ENCODE results near the gene GATAD2A.
A peak's percentile ranks its signal among the peaks of the same experiment; 100 is the strongest.

The GATAD2A gene

DNA sequence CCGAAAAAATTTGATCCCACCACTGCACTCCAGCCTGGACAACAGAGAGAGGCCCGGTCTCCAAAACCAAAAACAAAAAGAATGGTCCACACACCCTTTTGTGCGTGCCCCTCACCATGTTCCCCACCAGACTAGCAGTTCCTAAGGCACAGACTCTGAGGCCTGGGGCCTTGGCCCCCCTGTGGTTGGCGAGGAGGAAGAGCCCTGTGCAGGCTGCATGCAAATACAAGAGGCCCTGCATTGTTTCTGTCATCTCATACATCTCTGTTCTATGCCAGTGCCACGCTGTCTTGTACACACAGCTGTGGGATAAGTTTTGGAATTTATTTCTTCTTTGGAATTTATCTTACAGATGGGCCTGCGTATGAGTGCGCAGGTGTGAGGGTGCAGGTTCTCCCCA is 118.6 kb downstream of the GATAD2A start:
- peak in 1 of 2 experiments; percentile 36 for DNase-seq (ENCODE audit: low read depth in 1 of 2, low spot score in 1 of 2)
- H3K27me3 ChIP-seq (ENCODE audit: insufficient read depth, poor library complexity, severe bottlenecking), result no peaks in the 10 kb centered on the region
- TF ChIP-seq, protein P1, sequence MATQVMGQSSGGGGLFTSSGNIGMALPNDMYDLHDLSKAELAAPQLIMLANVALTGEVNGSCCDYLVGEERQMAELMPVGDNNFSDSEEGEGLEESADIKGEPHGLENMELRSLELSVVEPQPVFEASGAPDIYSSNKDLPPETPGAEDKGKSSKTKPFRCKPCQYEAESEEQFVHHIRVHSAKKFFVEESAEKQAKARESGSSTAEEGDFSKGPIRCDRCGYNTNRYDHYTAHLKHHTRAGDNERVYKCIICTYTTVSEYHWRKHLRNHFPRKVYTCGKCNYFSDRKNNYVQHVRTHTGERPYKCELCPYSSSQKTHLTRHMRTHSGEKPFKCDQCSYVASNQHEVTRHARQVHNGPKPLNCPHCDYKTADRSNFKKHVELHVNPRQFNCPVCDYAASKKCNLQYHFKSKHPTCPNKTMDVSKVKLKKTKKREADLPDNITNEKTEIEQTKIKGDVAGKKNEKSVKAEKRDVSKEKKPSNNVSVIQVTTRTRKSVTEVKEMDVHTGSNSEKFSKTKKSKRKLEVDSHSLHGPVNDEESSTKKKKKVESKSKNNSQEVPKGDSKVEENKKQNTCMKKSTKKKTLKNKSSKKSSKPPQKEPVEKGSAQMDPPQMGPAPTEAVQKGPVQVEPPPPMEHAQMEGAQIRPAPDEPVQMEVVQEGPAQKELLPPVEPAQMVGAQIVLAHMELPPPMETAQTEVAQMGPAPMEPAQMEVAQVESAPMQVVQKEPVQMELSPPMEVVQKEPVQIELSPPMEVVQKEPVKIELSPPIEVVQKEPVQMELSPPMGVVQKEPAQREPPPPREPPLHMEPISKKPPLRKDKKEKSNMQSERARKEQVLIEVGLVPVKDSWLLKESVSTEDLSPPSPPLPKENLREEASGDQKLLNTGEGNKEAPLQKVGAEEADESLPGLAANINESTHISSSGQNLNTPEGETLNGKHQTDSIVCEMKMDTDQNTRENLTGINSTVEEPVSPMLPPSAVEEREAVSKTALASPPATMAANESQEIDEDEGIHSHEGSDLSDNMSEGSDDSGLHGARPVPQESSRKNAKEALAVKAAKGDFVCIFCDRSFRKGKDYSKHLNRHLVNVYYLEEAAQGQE (IDR thresholded peaks at IDR 0.05; ENCODE audit: insufficient replicate concordance, low read depth), result no peak
- no peak for TF ChIP-seq SPI1 (IDR thresholded peaks at IDR 0.05; ENCODE audit: borderline replicate concordance, low read depth)
- no peak for TF ChIP-seq GABPA (IDR thresholded peaks at IDR 0.05; ENCODE audit: low read depth)
- TF ChIP-seq, protein P2, sequence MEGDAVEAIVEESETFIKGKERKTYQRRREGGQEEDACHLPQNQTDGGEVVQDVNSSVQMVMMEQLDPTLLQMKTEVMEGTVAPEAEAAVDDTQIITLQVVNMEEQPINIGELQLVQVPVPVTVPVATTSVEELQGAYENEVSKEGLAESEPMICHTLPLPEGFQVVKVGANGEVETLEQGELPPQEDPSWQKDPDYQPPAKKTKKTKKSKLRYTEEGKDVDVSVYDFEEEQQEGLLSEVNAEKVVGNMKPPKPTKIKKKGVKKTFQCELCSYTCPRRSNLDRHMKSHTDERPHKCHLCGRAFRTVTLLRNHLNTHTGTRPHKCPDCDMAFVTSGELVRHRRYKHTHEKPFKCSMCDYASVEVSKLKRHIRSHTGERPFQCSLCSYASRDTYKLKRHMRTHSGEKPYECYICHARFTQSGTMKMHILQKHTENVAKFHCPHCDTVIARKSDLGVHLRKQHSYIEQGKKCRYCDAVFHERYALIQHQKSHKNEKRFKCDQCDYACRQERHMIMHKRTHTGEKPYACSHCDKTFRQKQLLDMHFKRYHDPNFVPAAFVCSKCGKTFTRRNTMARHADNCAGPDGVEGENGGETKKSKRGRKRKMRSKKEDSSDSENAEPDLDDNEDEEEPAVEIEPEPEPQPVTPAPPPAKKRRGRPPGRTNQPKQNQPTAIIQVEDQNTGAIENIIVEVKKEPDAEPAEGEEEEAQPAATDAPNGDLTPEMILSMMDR (IDR thresholded peaks at IDR 0.05; ENCODE audit: insufficient read depth, low read length), result no peak
- TF ChIP-seq POLR2AphosphoS5 (IDR thresholded peaks at IDR 0.05; ENCODE audit: low read depth), result no peak
- no peak overlapping the region for H3K4me3 ChIP-seq (replicated peaks; ENCODE audit: insufficient read depth, low read length)
- no peak overlapping the region; the same call in 1 of the 2 replicates for H3K27ac ChIP-seq (replicated peaks)

DNA sequence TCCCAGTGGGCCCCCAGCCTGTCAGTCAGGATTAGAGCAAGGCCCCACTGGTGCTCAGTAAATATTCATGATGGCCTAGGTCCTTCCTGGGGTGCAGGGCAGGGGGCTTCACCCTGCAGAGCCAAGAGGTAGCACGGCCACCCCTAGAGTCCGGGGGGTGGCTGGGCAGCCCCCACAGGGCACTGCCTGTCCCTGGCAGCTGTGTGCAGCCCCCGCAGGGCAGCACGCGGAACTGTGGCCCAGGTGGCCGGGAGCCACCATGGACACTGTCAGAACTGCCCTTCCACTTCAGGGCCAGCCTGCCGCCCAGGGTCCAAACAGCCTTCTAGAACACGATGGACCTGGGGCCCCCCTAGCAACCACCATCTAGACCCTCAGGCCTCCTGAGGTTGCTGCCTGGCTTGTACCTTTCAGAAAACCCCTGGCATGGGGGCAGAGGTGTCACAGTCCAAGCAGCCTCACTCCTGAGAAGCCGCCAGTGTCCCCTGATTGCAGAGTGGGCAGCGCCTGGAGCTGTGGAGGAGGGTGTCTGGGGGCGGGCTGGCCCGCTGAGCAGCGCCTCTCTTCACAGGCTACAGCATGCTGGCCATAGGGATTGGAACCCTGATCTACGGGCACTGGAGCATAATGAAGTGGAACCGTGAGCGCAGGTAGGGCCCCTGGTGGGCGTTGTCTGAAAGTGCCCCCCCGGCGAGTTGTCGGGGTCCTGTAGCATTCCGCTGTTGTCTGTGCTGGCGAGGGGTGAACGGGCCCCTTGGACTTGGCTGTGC is 120.3 kb downstream of the GATAD2A start:
- Histone ChIP-seq H3K27ac (replicated peaks) (no peak overlapping the region), H3K4me3 (replicated peaks; ENCODE audit: insufficient read depth, low read length) (no peak overlapping the region), H3K27me3 (ENCODE audit: insufficient read depth, poor library complexity, severe bottlenecking) (no peaks in the 10 kb centered on the region)
- DNase-seq (ENCODE audit: low read depth in 1 of 2, low spot score in 1 of 2), result no peak
- TF ChIP-seq GABPA (IDR thresholded peaks at IDR 0.05; ENCODE audit: low read depth), result no peak
- TF ChIP-seq POLR2AphosphoS5 (IDR thresholded peaks at IDR 0.05; ENCODE audit: low read depth), result 0 out of 2 replicates have a peak, but pooled peaks have one; percentile 6
- TF ChIP-seq, protein P2 (IDR thresholded peaks at IDR 0.05; ENCODE audit: insufficient read depth, low read length), result no peak
- no peak for TF ChIP-seq SPI1 (IDR thresholded peaks at IDR 0.05; ENCODE audit: borderline replicate concordance, low read depth)
- TF ChIP-seq, protein P1 (IDR thresholded peaks at IDR 0.05; ENCODE audit: insufficient replicate concordance, low read depth), result no peak

DNA sequence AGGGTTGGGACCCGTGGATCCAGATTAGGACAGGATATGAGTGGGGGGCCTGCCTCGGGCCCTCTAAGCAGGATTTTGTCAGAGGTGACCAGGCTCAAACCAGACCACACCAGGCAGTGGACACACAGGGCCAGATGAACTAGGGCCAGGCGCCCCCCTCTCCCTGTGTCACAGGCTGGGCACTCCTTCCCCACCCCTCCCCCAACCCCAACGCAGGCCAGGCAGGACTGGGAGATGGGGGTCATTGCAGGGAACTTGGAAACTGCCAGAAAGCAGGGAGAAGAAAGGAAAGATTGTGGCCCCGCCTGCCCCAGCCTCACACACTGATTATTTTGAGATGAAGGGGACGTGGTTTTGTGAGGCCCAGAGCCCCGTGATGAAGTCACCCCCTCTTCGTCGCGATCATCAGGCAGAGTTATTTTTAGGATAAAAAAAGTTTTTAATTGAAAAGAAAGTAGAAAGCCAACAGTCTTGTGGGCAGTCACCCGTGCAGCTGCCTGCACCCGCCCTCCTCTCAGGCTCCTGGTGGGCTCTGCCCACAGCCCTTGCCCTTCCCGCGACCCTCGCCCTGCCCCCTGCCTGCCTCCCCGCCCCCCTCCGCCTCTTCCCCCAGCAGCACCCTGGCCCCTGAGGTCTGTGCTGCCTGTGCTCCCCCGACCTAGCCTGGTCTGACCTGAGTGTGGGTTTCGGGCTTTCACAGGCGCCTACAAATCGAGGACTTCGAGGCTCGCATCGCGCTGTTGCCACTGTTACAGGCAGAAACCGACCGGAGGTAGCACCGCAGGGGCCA is 121.3 kb downstream of the GATAD2A start:
- Histone ChIP-seq H3K27me3 (ENCODE audit: insufficient read depth, poor library complexity, severe bottlenecking) (no peaks in the 10 kb centered on the region), H3K4me3 (replicated peaks; ENCODE audit: insufficient read depth, low read length) (no peak overlapping the region), H3K27ac (replicated peaks) (no peak overlapping the region)
- DNase-seq (ENCODE audit: low read depth in 1 of 2, low spot score in 1 of 2), result no peak
- no peak for TF ChIP-seq SPI1 (IDR thresholded peaks at IDR 0.05; ENCODE audit: borderline replicate concordance, low read depth)

DNA sequence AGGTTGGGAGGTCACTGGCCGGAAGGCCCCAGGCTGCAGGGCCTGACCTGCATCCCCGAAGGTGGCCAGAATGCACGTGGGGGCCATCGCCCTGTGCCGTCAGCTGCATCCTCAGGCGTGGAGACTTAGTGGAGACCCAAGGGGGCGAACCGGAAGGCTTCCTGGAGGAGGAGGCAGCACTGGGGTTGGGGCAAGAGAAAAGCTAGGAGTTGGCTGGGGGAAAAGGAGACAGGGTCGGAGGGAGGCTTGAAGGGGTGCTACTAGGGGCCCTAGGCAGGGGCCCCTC is 121.8 kb downstream of the GATAD2A start:
- TF ChIP-seq, protein P1 (IDR thresholded peaks at IDR 0.05; ENCODE audit: insufficient replicate concordance, low read depth), result no peak
- TF ChIP-seq, protein P2 (IDR thresholded peaks at IDR 0.05; ENCODE audit: insufficient read depth, low read length), result no peak
- TF ChIP-seq SPI1 (IDR thresholded peaks at IDR 0.05; ENCODE audit: borderline replicate concordance, low read depth), result no peak
- no peak for TF ChIP-seq POLR2AphosphoS5 (IDR thresholded peaks at IDR 0.05; ENCODE audit: low read depth)
- no peak for TF ChIP-seq GABPA (IDR thresholded peaks at IDR 0.05; ENCODE audit: low read depth)
- Histone ChIP-seq H3K4me3 (replicated peaks; ENCODE audit: insufficient read depth, low read length) (no peak overlapping the region), H3K27ac (replicated peaks) (no peak overlapping the region), H3K27me3 (ENCODE audit: insufficient read depth, poor library complexity, severe bottlenecking) (no peaks in the 10 kb centered on the region)
- no peak for DNase-seq (ENCODE audit: low read depth in 1 of 2, low spot score in 1 of 2)
